Measurements from ENCODE around the gene AUP1. TPM values are rescaled to one million over a fixed set of nuclear protein-coding genes. Genes with fewer than 3 reads are reported as not detected.
A peak's percentile ranks its signal among the peaks of the same experiment; 100 is the strongest.

Gene AUP1
- polyA plus RNA-seq, 2 of the 4 experiments (the other 2 are of a cell fraction): 129 to 164 TPM

- no peak for FAIRE-seq
- peak; percentile 34 to 38 for ATAC-seq
- ChIA-PET CTCF (interaction anchor here (1.3 to 8.5 kb wide), 8 partner anchors 11 to 194 kb away, joined by 3 to 92 read pairs (median 11); partner anchors contain the start of genes CCDC142, PCGF1 and TTC31), POLR2A (interaction anchor here (1.4 to 1.9 kb wide), 6 partner anchors 10 to 71 kb away, joined by 3 to 11 read pairs (median 6); partner anchors contain the start of genes CCDC142, TTC31 and WBP1)
- peaks cover 17% of the 10 kb centered on the region for H3K4me1 ChIP-seq
- no peaks in the 10 kb centered on the region for H3K9me3 ChIP-seq
- no peak; the same call in 1 of the 2 replicates for TF ChIP-seq MAX (IDR thresholded peaks at IDR 0.05)
- no peak for TF ChIP-seq HMGXB4 (CRISPR knock-in tag; IDR thresholded peaks at IDR 0.05; ENCODE audit: borderline replicate concordance)
- TF ChIP-seq USF2 (IDR thresholded peaks at IDR 0.05): no peak
- TF ChIP-seq KDM5A (IDR thresholded peaks at IDR 0.05): no peak
- TF ChIP-seq ATOH8 (CRISPR knock-in tag; IDR thresholded peaks at IDR 0.05; ENCODE audit: low read depth): no peak
- TF ChIP-seq NR3C1 (IDR thresholded peaks at IDR 0.05): no peak
- no peak for TF ChIP-seq HOXA7 (CRISPR knock-in tag; IDR thresholded peaks at IDR 0.05)
- TF ChIP-seq REST (IDR thresholded peaks at IDR 0.05): no peak
- TF ChIP-seq CHD4 (IDR thresholded peaks at IDR 0.05; ENCODE audit: borderline replicate concordance): no peak
- TF ChIP-seq ZC3H11A (IDR thresholded peaks at IDR 0.05): no peak
- TF ChIP-seq RFX5 (IDR thresholded peaks at IDR 0.05): no peak
- no peak for TF ChIP-seq SMC3 (IDR thresholded peaks at IDR 0.05)
- no peak for TF ChIP-seq CBX2 (IDR thresholded peaks at IDR 0.05; ENCODE audit: borderline replicate concordance, low read depth)
- no peak for TF ChIP-seq MAFK (IDR thresholded peaks at IDR 0.05; ENCODE audit: partially characterized antibody)
- TF ChIP-seq EHF (CRISPR knock-in tag; IDR thresholded peaks at IDR 0.05): no peak
- TF ChIP-seq EP300 (IDR thresholded peaks at IDR 0.05): no peak
- peak overlapping the region; percentile 93 to 96 for H3K27ac ChIP-seq
- peak overlapping the region; percentile 57 for H3K4me3 ChIP-seq
- 9% methylated on average over 27 of the region's 29 CpGs for WGBS (ENCODE audit: missing lambda C conversion rate)
- DNase-seq (ENCODE audit: low read depth in 1 of 2, low spot score in 1 of 2): no peak
- peak overlapping the region; percentile 97 for H3K4me2 ChIP-seq
These were observed 728 bp downstream of the AUP1 start for GRCh38 chr2:74528600-74529356.

- Histone ChIP-seq H3K4me3 (no peak overlapping the region), H3K4me2 (peak overlapping the region; percentile 97), H3K9me3 (no peaks in the 10 kb centered on the region), H3K4me1 (peaks cover 17% of the 10 kb centered on the region), H3K27ac (no peak overlapping the region)
- TF ChIP-seq HEYL (CRISPR knock-in tag; IDR thresholded peaks at IDR 0.05) (no peak), E2F6 (IDR thresholded peaks at IDR 0.05; ENCODE audit: borderline replicate concordance, low read depth) (no peak), GATA3 (IDR thresholded peaks at IDR 0.05; ENCODE audit: borderline replicate concordance) (no peak)
- DNase-seq (ENCODE audit: low read depth in 1 of 2, low spot score in 1 of 2): no peak
- 95% methylated on average over 9 of the region's 9 CpGs for WGBS (ENCODE audit: missing lambda C conversion rate)
- ATAC-seq: no peak
- ChIA-PET CTCF (interaction anchor here (0.5 to 2.4 kb wide), 3 partner anchors 44 to 704 kb away, joined by 3 to 10 read pairs (median 3); partner anchors contain the start of genes CCDC142 and TTC31), POLR2A (no interaction called here)
- no peak for FAIRE-seq
These were observed 1.8 kb downstream of the AUP1 start for GRCh38 chr2:74527741-74528140.

All from A549 (cell line).